PC-3 (cell line): ENCODE data around the gene RUNDC1. TPM values are rescaled to one million over a fixed set of nuclear protein-coding genes. Genes with fewer than 3 reads are reported as not detected.

ENCODE experiments used
- ATAC-seq: fragments of 200-7000 bp; cut with Tn5 transposase; 2 replicates; pipeline ENCODE4 v1.9.1; 2020; ENCODE audit warnings: mild to moderate bottlenecking, moderate library complexity
- BruUV-seq: library from RNA; stranded (reverse); fragments of 400-500 nt; replicated peaks from 2 replicates; lab custom pipeline; 2021; lab: Mats Ljungman, UMichigan
- CTCF ChIA-PET: fragments of 300-600 bp; sonication (Branson Sonifier 250); formaldehyde crosslinking; loops from one replicate; lab custom pipeline; 2022; ENCODE audit warnings: antibody characterized with exemption; lab: Charles Lee
- POLR2A ChIA-PET: fragments of 300-600 bp; sonication (Branson Sonifier 250); formaldehyde crosslinking; loops from one replicate; lab custom pipeline; 2022; ENCODE audit warnings: antibody characterized with exemption; ENCODE audit not compliant: unreplicated experiment; lab: Charles Lee
- DNase-seq: peaks from one replicate; pipeline ENCODE4 v3.0.0-alpha.2; 2015
- H2AFZ ChIP-seq: fragments of 300-600 bp; sonication (generic); 2 replicates; pipeline ENCODE4 v1.6.0; 2016; ENCODE audit warnings: antibody characterized with exemption, low read length
- H3F3A ChIP-seq: fragments of 300-600 bp; sonication (generic); one replicate; pipeline ENCODE4 v1.6.0; 2017; ENCODE audit warnings: antibody characterized with exemption, low read length, control low read depth, mild to moderate bottlenecking; ENCODE audit not compliant: unreplicated experiment
- H3K27ac ChIP-seq: fragments of 300-600 bp; sonication (generic); 2 replicates; pipeline ENCODE4 v1.5.1; 2016; ENCODE audit warnings: mild to moderate bottlenecking, low read length
- H3K27me3 ChIP-seq: fragments of 300-600 bp; sonication (generic); 2 replicates; pipeline ENCODE4 v1.6.1; 2016; ENCODE audit warnings: low read length, mixed read lengths
- H3K36me3 ChIP-seq: fragments of 300-600 bp; sonication (generic); 2 replicates; pipeline ENCODE4 v1.6.1; 2016; ENCODE audit warnings: low read depth, mixed run types, low read length, mixed read lengths
- H3K4me1 ChIP-seq: fragments of 300-600 bp; sonication (generic); 2 replicates; pipeline ENCODE4 v1.5.1; 2016; ENCODE audit warnings: low read length; ENCODE audit not compliant: insufficient read depth
- H3K4me2 ChIP-seq: fragments of 300-600 bp; sonication (generic); 2 replicates; pipeline ENCODE4 v1.6.0; 2016; ENCODE audit warnings: low read length
- H3K4me3 ChIP-seq: fragments of 300-600 bp; sonication (generic); 2 replicates; pipeline ENCODE4 v1.5.1; 2016; ENCODE audit warnings: mild to moderate bottlenecking, low read length, mixed read lengths
- H3K79me2 ChIP-seq: fragments of 300-600 bp; sonication (generic); 2 replicates; pipeline ENCODE4 v1.6.1; 2017; ENCODE audit warnings: low read length, mixed read lengths
- H3K9ac ChIP-seq: fragments of 300-600 bp; sonication (generic); 2 replicates; pipeline ENCODE4 v1.6.0; 2016; ENCODE audit warnings: mild to moderate bottlenecking, low read length
- H3K9me2 ChIP-seq: fragments of 300-600 bp; sonication (generic); replicated peaks from 2 replicates; pipeline ENCODE4 v1.6.1; 2016; ENCODE audit warnings: mixed run types, low read length, mixed read lengths
- H3K9me3 ChIP-seq: fragments of 300-600 bp; sonication (generic); 2 replicates; pipeline ENCODE4 v1.6.1; 2016; ENCODE audit warnings: low read length, mixed read lengths
- H4K20me1 ChIP-seq: fragments of 300-600 bp; sonication (generic); 2 replicates; pipeline ENCODE4 v1.6.1; 2016; ENCODE audit warnings: low read length, mixed read lengths
- CTCF ChIP-seq: fragments of 300-600 bp; sonication (generic); conservative IDR thresholded peaks from 2 replicates; pipeline ENCODE4 v1.5.1; 2017; ENCODE audit warnings: antibody characterized with exemption, low read depth, mild to moderate bottlenecking, low read length
- EZH2 ChIP-seq: fragments of 300-600 bp; sonication (generic); IDR thresholded peaks from one replicate; pipeline ENCODE4 v1.6.1; 2017; ENCODE audit warnings: antibody characterized with exemption, mild to moderate bottlenecking, low read length; ENCODE audit not compliant: unreplicated experiment
- EZH2phosphoT487 ChIP-seq: fragments of 300-600 bp; sonication (generic); IDR thresholded peaks from 2 replicates; pipeline ENCODE4 v1.6.1; 2018; ENCODE audit warnings: mild to moderate bottlenecking, antibody characterized with exemption, low read length, borderline replicate concordance
- intact Hi-C: fragments of 100-400 bp; cut with micrococcal nuclease; formaldehyde crosslinking; loops from 2 replicates; pipeline ENCODE4 v1.9.0; 2023
- total RNA-seq: library from RNA; depleted of rRNA; stranded (reverse); fragments of >200 nt; gene quantifications from 2 replicates; pipeline ENCODE4 v1.2.3, GENCODE V29; 2014

Gene RUNDC1
- total RNA-seq, 1 experiment from 2014 or later = 9.5 TPM

- H3K4me2 ChIP-seq = no peak overlapping the region
- intact Hi-C loops = loop anchor here (2.0 kb wide), 1 partner anchor 145 kb away; the partner anchor contains the start of gene NBR1
- peaks cover 4% of the 10 kb centered on the region; the same call in 1 of the 2 replicates for H3K79me2 ChIP-seq
- H3F3A ChIP-seq = no peaks in the 10 kb centered on the region
- ATAC-seq = no peak
- no peak overlapping the region for H3K27ac ChIP-seq
- H3K4me3 ChIP-seq = no peak overlapping the region
- BruUV-seq = no TSS peak
- CTCF ChIA-PET = no interaction called here
- no peaks in the 10 kb centered on the region for H3K36me3 ChIP-seq
- peaks cover 3% of the 10 kb centered on the region for H3K4me1 ChIP-seq
- H3K9me3 ChIP-seq = no peaks in the 10 kb centered on the region
- no peaks in the 10 kb centered on the region for H3K9me2 ChIP-seq
- no peaks in the 10 kb centered on the region for H3K27me3 ChIP-seq
- no peaks in the 10 kb centered on the region for H4K20me1 ChIP-seq
- DNase-seq = no peak
- POLR2A ChIA-PET = no interaction called here
- TF ChIP-seq EZH2phosphoT487 = no peak
- TF ChIP-seq EZH2 = no peak
- no peak for TF ChIP-seq CTCF
- H3K9ac ChIP-seq = no peak overlapping the region
- no peak overlapping the region for H2AFZ ChIP-seq
These were observed 45.6 kb downstream of the RUNDC1 start for GRCh38 chr17:43025766-43026537.

DNA sequence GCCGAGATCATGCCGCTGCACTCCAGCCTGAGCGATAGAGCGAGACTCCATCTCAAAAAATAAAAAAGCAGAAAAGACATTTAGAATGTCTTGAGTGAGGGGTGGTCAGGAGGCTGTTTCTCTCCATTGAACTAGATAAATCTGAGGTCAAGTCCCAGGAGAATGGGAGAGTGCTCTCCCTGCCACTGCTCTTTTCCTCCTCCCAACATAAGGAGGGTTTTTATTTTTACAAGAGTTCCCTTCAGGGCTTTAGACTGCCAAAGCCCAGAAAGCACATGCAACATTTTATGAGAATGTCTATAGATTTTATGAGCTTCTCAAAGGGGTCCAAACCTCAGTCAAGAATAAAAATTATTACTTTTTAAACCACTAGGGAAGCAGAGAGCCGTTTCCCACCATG, 46.2 kb downstream of the RUNDC1 start:
- BruUV-seq = no TSS peak
- POLR2A ChIA-PET = no interaction called here
- CTCF ChIA-PET = no interaction called here

More for the DNA sequence above, 46.2 kb downstream of the RUNDC1 start:
- Histone ChIP-seq H3K4me3 (no peak overlapping the region), H3K4me1 (no peaks in the 10 kb centered on the region), H2AFZ (no peak overlapping the region), H3K27ac (no peak overlapping the region), H3K9me3 (no peaks in the 10 kb centered on the region), H3K79me2 (no peaks in the 10 kb centered on the region), H4K20me1 (no peaks in the 10 kb centered on the region), H3K36me3 (no peaks in the 10 kb centered on the region), H3K4me2 (no peak overlapping the region), H3K9me2 (no peaks in the 10 kb centered on the region), H3K27me3 (no peaks in the 10 kb centered on the region), H3K9ac (no peak overlapping the region), H3F3A (no peaks in the 10 kb centered on the region)
- no peak for TF ChIP-seq EZH2
- TF ChIP-seq CTCF = no peak
- TF ChIP-seq EZH2phosphoT487 = no peak
- no peak for DNase-seq
- no peak for ATAC-seq
- intact Hi-C loops = no loop called here
